Renal cortex interstitium (tissue), 11 donors: ENCODE data around the gene CAPN13. TPM values are rescaled to one million over a fixed set of nuclear protein-coding genes. Genes with fewer than 3 reads are reported as not detected.

Source experiments
- DNase-seq, 11 donors: peaks; one replicate each; pipeline ENCODE4 v3.0.0-alpha.2; 2013; ENCODE audit warnings: low read depth in 9 of 11, low spot score in 4 of 11; ENCODE audit errors: extremely low read depth in 1 of 11
- polyA plus RNA-seq, 3 donors: library from polyadenylated mRNA; unstranded; fragments of 120-200 nt; gene quantifications; one replicate each; pipeline ENCODE4 v1.2.1, GENCODE V29; 2013; ENCODE audit not compliant: insufficient read length in 3 of 3

Gene CAPN13
- polyA plus RNA-seq, 3 donors: 1.2 to 3.2 (median 2.2) TPM

- no peak for DNase-seq
Measured at GRCh38 chr2:30736461-30737325, 70.6 kb downstream of the CAPN13 start.

- DNase-seq: no peak
Measured at GRCh38 chr2:30733876-30734520, 73.2 kb downstream of the CAPN13 start.

DNA sequence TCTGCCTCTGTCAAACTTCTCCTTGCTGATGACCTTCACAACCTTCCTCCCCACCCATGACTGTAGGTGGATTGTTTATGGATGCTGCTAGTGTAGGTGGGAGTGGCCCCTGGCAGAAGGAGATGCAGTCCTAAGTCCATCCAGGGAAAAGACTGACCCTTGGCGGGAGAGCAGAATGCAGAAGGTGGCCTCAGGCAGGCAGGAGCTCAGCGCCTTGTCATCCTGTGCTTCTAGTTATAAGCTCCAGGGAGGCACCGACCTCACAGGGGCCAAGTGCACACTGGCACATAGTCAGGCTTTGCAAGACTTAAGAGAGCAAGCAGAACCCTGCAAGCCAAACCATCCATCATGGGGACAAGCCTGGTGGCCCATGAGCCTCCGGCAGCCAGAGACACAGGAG, 74.4 kb downstream of the CAPN13 start:
- DNase-seq: no peak

DNA sequence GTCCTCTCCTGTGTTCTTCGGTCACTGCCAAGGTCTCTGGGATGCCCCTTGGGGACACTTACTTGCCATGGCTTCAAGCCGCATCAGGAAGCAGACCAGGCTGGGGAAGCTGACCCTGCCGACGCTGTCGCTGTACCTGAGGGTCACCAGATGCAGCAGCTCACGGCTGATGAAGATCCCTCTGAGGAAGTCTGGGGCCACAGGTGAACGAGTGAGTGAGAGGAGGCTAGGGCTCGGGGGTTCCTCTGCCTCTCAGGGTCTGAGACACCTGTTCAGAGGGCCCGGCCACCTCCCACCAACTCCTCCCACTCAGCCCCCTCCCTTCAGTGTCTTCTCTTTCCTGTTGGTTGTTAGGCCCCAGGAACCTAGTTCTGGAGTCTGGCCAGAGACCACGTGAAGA, 74.9 kb downstream of the CAPN13 start:
- DNase-seq: no peak

- DNase-seq: no peak
Measured at GRCh38 chr2:30731706-30732105, 75.5 kb downstream of the CAPN13 start.

GRCh38 chr2:30730736-30731647, 76.3 kb downstream of the CAPN13 start:
- DNase-seq: no peak

DNA sequence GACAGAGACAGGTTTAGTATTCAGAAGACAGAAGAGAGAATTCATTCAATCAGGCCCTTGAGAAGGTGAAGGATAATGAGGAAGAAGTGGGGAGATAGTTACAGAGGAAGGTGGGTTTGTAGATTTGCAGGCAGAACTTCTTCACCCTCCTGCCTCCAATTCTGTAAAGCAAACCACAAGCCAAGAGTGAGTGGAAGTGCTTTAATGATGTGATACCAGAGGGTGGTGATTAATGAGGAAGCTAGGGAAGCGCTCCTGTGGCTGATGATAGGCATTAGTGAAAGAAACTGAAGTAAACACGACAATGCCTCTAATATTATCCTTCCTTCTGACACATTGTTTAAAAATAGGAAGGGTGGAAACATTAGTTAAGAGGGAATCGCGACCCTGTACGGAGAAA, 78.2 kb downstream of the CAPN13 start:
- no peak for DNase-seq

DNA sequence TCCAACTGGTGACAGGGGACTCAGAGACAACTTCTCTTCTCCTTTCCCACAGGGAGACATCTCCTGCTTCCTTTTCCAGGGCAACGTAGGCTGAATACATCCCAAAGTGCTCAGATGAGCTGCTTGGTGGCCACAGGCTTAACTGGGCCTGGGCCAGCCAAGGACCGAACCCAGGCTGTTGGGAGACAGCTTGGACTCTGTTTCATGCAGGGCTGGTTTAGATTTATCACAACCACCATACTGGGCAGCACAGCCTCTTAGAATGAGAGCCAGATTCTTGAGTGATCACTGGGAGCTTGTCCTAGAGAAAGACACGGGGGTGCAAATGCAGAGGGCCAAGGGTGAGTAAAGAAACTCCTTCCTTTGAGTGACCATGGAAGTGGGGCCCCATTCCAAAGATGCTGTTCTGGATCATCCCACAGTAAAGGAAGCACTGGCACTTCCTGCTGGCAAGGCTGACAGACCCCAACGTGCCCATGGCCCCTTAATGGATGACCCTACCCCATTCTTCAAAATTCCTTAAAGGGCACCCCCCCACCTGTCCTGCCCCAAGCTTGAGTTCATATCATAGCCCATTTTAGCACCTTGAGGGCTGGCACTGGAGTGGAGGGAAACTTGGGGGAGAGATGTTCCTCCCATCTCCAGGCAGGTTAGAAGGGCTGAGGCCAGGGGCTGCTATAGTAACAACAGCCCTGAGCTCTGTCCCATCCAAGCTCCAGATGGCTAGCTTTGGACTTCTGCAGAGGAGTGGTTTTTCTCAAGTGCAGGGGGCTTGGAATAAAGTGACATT, 84.1 kb downstream of the CAPN13 start:
- no peak for DNase-seq

- DNase-seq: no peak
Measured at GRCh38 chr2:30721668-30722647, 85.3 kb downstream of the CAPN13 start.

GRCh38 chr2:30721241-30721640, 86.0 kb downstream of the CAPN13 start:
- DNase-seq: no peak

DNA sequence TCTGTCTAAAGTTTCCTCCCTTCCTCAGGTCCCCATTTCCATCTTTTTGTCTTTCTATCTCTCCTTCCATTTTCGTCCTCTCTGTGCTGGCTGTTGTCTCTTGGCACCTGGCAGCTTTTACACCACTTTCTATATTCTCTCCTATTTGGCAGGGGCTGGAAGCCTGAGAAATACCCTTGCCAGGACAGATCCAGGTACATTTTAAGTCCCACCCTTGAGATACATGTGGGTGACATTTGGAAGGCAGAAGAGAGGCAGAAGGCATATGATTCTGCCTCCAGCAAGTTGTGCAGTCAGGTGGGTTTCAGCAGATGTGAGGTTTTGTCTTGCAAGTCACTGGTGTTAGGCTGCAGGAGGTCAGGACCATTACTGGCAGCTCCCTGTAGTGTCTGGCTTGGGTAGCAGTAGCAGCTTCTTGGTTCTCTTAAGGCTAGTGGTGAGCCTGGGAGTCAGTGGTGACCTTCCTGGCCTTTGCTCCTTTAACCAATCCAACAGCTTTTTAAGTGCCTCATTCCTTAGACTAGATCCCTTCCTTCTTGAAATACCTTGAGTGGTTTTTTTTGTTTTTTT, 90.1 kb downstream of the CAPN13 start:
- no peak for DNase-seq

DNA sequence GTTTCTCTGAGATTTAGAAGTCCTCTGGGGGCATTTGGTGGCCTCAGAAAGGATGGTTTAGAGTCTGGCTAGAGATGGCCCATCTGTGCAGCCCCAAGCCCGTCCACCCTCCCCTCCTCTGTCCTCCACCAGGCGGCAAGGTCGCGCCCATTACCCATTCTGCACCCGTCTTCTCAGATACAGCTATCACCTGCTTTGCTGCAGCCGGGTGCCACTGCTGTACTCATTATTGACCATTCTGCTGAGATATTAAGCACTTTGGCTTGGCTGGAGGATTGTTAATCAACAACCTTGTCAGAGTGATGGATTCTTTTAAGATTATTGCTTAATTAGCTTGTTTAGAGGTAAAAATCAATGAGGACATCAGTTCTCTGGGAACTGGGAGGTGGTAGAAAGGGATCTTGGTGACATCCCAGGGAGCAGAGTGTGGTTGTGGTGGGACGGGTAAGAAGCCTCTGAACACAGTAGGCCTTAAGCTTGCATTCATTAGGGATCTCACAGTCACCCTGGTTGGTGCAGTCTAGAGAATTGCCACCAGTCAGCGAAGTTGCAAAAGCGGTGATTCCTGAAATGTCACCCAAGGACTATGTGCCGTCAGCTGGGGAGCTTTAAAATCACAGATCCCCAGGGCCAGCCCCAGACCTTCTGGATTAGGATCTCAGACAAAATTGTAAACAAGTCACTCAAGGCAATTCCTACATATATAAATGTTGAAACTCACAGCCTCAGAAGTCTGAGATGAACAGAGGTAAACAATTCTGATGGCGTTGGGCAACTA, 90.9 kb downstream of the CAPN13 start:
- DNase-seq: no peak

DNA sequence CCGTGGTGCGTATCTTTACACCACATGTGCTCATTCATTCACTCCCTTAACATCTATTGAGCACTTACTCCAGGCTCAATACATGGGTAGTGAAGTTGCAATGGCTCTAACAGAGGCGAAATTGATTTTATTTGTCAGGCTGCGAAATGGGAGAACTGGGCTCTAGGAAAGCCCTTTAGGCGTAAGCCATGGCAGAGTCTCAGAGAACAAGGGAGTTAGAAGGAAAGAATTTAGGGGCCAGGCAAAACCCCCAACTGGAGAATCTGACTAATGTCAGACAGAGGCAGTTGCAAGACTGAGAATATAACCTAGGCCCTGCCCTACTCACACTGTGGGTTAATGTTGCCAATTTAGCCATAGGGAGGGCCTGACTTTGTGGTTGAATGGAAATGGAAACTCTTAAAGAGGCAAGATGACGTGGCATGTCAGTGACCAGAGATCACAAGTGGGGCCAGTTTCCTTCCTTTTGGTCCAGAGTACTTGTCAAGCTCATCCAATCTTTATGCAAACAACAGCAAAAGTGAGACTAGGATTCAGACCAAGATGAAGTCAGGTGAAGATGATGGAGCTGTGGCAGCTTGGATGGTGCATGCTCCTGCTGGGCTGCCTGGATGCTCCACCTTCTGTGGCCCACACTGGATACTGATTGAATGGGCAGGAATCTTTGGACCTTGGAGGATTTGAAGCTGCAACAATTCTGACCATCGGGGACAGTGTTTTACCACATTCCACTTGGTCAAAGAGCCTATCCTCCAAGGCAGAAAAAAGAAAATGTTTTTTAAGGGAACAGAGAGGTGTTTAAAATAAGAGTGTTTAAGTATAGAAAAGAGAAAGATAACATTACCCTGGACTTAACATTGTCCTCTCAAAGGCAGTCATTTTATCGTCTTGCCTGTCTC, 92.2 kb downstream of the CAPN13 start:
- DNase-seq: no peak

GRCh38 chr2:30713698-30714097, 93.5 kb downstream of the CAPN13 start:
- DNase-seq: no peak

DNA sequence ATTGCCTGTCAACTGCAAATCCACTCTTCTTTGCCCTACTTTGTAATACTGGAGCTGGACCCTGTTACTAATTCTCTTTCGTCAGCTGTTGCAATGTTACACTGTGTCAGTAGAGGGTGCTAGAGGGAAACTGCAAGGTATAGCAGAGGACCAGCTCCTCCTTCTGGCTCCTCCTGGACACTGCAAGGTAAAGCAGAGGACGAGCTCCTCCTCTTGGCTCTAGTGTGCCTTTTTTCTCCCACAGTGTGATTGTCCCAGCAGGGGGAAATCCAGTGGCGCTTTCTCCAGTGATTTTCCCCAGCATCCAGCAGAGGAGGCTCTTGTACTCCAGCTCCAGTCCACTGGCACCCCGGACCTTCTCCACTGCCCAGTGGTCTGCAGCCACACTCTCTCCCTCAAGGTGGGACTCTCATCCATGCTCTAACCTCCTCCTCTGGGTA, 95.6 kb downstream of the CAPN13 start:
- DNase-seq: peak; percentile 57 to 83 (median 69)

DNA sequence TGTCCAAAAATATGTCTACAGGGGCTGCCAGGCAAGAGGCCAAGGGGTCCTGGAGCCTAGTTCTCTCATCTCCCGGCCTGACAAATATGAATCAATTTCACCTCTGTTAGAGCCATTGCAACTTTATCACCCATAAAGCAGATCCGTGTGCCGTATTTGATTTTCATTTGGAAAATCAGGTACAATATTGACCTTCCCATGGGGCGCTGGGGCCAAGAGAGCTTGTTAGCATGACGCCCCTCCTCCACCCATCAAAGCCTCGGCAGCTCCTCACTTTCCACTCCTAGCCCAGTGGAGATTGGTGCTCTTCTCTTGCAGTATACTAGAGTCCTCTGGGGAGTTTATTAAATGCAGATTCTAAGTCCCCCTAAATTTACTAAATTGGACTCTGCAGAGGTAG, 96.8 kb downstream of the CAPN13 start:
- DNase-seq: no peak
